Mammary epithelial cell (primary cell): ENCODE data around the gene AHR.
"Not testable (repeated sequence)": the region's sequence is repeated elsewhere in the genome, so short reads cannot be mapped to it uniquely, and the experiment has no call there.

Source experiments
- CTCF ChIP-seq, 2 donors: IDR thresholded peaks in 1 of 2; conservative IDR thresholded peaks in 1 of 2; 2 replicates each; pipeline ENCODE4 v1.5.1; 2011 to 2012; ENCODE audit warnings: inconsistent platforms in 2 of 2, low read length in 2 of 2, mild to moderate bottlenecking in 2 of 2, control low read depth in 1 of 2, low read depth in 1 of 2; ENCODE audit not compliant: insufficient read depth in 1 of 2; ENCODE audit errors: extremely low read depth in 1 of 2
- EZH2 ChIP-seq: IDR thresholded peaks from 2 replicates; pipeline ENCODE4 v1.6.1; 2012; ENCODE audit warnings: low read length, inconsistent platforms, borderline replicate concordance

- not testable (repeated sequence) for TF ChIP-seq CTCF (conservative IDR thresholded peaks at IDR 0.05 in 1 of 2, IDR thresholded peaks at IDR 0.05 in 1 of 2; ENCODE audit: extremely low read depth in 1 of 2, insufficient read depth in 1 of 2, low read depth in 1 of 2, low read length in 2 of 2); EZH2
These were observed 96.1 kb downstream of the AHR start for GRCh38 chr7:17394563-17394962.
